HS-5 (cell line): Measurements from ENCODE around the gene PROP1.
A peak's percentile ranks its signal among the peaks of the same experiment; 100 is the strongest.
"Not testable (repeated sequence)": the region's sequence is repeated elsewhere in the genome, so short reads cannot be mapped to it uniquely, and the experiment has no call there.

Experiments used
- DNase-seq: peaks from one replicate; pipeline ENCODE4 v3.0.0-alpha.2; 2012; ENCODE audit warnings: low read depth

PROP1 gene

DNA sequence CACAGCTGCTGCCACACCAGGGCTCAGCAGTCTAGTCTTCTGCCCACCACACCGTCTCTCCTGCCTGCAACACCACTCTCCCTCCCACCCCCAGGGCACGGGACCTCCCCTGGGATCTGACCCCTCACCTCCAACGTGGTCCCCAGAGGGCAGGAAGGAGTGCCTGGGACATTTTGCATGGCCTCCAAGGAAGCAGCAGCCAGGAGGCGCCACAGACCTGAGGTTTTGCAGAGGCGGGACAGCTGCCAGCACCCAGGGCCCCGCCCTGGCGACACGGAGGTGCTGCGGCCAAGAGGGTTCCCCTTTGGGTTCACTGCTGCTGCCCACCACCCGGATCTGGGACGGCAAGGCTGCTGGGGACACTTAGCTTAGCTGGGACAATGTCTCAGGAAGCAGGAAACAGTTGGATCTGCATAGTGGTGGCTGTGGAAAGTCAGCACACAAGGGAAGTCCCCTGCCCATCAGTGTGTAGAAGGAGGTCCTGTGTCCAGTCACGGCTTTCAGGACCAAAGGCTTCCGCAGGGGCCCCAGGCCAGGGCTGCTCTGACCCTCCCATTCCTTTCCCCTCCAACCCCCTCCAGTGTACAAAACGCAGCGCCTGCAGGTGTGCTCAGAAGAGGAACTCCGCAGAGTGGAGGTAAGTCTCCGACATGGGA is 13.8 kb downstream of the PROP1 start:
- DNase-seq = no peak

GRCh38 chr5:177981296-177982071 is 14.6 kb downstream of the PROP1 start:
- DNase-seq = no peak

GRCh38 chr5:177980743-177981151 is 15.3 kb downstream of the PROP1 start:
- no peak for DNase-seq

GRCh38 chr5:177977600-177977999 is 18.4 kb downstream of the PROP1 start:
- DNase-seq = not testable (repeated sequence)

DNA sequence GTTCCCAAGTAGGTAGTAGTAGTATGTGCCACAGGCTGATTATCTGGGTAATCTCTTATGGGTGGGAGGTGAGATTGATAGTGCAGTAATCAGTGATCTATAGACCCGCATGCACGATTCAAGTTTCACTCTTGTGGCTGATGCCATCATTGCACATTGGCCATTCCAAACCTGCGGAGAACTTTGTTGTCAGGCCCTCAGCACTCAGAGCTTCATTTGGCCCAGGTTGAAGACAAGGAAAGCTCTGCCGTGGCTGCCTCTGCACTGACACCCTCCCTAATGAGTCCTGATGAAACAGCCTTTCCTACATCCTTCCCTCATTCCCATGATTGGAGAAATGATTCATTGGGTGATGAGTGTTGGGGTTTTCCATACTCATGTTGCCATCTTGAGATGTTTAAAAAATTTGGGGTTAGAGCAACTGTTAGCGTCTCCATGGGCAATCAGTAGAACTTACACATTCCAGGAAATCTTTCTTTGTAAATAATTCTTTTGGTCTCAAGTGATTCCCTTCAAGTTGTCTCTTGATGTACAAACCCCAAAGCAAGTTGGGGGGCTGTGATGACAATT is 22.9 kb downstream of the PROP1 start:
- peak; percentile 15 for DNase-seq

DNA sequence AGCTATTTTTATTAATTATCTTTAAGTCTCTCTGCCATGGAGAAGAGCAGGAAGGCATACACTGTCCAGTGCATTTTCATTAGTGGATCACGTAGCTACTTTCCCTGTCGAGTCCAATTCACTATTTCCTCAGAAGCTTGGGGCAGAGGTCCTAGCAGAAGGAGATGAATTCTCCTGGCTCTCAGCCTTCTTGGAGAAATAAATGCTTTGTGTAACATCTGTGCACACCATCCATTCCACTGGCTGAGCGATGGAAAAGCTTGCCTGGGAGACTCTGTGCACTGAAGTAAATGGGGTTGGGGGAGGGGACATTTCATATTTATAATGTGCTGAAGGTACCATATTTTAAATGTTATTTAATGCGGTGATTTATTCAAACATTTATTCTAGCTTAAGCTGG is 23.4 kb downstream of the PROP1 start:
- no peak for DNase-seq

GRCh38 chr5:177972014-177972413 is 24.0 kb downstream of the PROP1 start:
- not testable (repeated sequence) for DNase-seq

GRCh38 chr5:177968661-177969211 is 27.3 kb downstream of the PROP1 start:
- DNase-seq = no peak

- DNase-seq = no peak
Measured at GRCh38 chr5:177967221-177967887, 28.7 kb downstream of the PROP1 start.

GRCh38 chr5:177966839-177967166 is 29.2 kb downstream of the PROP1 start:
- DNase-seq = no peak

- DNase-seq = no peak
Measured at GRCh38 chr5:177966009-177966838, 29.8 kb downstream of the PROP1 start.

DNA sequence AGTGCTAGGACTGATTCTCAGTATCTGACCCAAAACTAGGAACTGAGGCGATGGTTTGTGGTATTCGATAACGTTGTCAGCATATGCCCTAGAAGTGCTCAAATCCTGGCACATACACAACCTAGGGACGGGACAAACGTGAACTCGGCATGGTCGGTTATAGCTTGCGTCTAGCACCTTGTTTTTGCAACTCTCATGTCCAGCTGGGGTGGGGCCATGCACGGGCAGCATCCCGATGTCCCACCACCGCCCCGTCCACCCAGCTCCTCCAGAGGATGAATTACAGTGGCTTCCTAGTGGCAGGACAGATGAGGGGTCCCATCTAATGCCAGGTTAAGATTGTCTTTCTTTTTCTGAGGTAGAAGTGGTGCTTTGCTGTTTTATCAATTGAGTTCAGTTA is 31.6 kb downstream of the PROP1 start:
- no peak for DNase-seq

DNA sequence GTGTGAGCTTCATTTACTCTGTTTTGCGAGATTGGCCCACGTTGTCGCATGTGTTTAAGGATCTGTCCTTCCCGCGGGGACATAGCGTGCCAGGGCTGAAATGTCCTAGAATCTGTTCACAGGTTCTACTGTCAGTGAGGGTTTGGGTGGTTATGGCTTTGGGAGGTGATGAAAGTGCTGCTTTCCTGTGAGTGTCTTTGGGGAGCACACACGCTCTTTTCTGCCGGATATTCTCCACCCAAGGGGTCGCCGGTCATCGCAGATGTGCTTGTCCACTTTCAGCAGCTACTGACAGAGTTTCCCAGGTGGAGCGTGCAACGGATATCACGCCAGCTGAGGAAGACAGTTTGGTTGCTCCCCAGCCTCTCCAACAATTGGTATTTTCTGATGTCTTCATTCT is 32.1 kb downstream of the PROP1 start:
- DNase-seq = no peak

DNA sequence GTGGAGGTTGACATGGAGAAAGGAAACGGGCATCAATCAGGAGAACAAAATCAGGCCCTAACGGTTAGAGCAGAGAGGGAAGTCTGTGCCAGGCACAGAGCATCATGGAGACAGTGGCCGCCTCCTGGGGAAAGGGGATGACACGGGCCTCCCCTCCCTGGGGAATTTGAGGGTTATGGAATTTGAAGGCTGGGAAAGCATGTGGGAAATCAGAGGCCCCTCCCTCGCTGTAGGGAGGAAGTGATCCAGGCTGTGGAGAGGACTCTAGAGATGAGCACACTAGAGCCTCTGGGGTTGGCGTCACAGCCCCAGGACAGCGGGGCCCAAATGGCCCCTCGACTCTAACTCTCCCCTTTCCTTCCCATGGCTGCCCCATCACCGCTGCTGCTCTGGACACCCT is 36.7 kb downstream of the PROP1 start:
- no peak for DNase-seq

DNA sequence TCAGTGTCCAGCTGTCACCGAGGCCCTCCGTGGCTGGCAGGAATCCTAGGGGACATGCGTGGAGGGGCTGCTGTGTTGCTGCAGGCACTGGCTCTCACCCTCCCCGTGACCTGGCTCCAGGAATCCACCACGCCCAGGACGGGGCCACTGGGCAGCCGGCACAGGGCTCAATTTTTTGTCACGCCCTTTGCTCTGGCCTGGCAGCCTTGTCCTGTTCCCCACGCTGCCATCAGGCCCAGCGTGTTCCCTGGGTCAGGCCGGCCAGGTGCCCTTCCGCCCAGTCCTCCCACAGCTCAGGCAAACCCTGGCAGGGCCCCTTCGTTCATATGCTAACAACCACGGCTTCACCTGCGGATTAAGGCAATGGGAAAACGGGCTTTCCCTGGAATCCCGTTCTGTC is 37.3 kb downstream of the PROP1 start:
- DNase-seq = no peak

GRCh38 chr5:177957241-177957640 is 38.8 kb downstream of the PROP1 start:
- DNase-seq = no peak

- DNase-seq = not testable (repeated sequence)
Measured at GRCh38 chr5:177953101-177953500, 42.9 kb downstream of the PROP1 start.

DNA sequence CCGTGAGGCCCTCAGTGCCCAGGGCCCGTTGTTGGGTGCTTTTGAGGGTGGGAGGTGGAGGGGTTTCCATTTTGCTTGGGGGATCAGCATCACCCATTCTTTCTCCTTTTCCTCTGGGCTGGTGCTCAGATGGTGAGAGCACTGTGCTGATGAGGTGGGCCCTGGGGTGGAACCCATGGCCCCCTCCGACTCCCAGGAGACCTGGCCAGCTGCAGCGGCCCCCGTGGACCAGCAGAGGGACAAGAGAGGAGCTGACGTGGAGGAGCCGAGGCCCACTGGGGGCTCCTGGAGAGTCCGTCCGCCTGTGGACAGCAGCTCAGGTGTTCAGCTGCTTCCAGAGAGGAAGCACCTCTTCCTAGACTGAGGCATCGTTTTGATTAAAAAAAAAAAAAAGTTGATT is 46.4 kb downstream of the PROP1 start:
- not testable (repeated sequence) for DNase-seq

- not testable (repeated sequence) for DNase-seq
Measured at GRCh38 chr5:177949065-177949464, 47.0 kb downstream of the PROP1 start.

- not testable (repeated sequence) for DNase-seq
Measured at GRCh38 chr5:177947912-177948311, 48.1 kb downstream of the PROP1 start.

- not testable (repeated sequence) for DNase-seq
Measured at GRCh38 chr5:177945601-177946283, 50.3 kb downstream of the PROP1 start.
